H7 (cell line): ENCODE results near the gene CBFA2T3. TPM values are rescaled to one million over a fixed set of nuclear protein-coding genes. Genes with fewer than 3 reads are reported as not detected.
"Not testable (repeated sequence)": the region's sequence is repeated elsewhere in the genome, so short reads cannot be mapped to it uniquely, and the experiment has no call there.

ENCODE experiments used
- DNase-seq: peaks from one replicate; pipeline ENCODE4 v3.0.0; 2012
- H3K27me3 ChIP-seq: 2 replicates; pipeline ENCODE4 v1.6.0; 2011; ENCODE audit warnings: mild to moderate bottlenecking, low read length; ENCODE audit not compliant: control insufficient read depth, insufficient read depth
- H3K36me3 ChIP-seq: replicated peaks from 2 replicates; pipeline ENCODE4 v1.5.1; 2011; ENCODE audit warnings: low read length; ENCODE audit not compliant: control insufficient read depth, insufficient read depth
- H3K4me3 ChIP-seq: 2 replicates; pipeline ENCODE4 v1.5.1; 2011; ENCODE audit warnings: low read depth, mild to moderate bottlenecking, control low read depth, low read length, moderate library complexity; ENCODE audit not compliant: insufficient read depth
- total RNA-seq: library from RNA; depleted of rRNA; stranded (reverse); fragments of >200 nt; shearing (Covaris generic); gene quantifications from 2 replicates; pipeline ENCODE4 v1.2.3, GENCODE V29; 2014

Gene CBFA2T3
- total RNA-seq, 1 experiment from 2014 or later: 0.35 TPM

- H3K27me3 ChIP-seq: no peaks in the 10 kb centered on the region
- H3K4me3 ChIP-seq: no peak overlapping the region
- DNase-seq: no peak
- H3K36me3 ChIP-seq: no peaks in the 10 kb centered on the region
Measured at GRCh38 chr16:88893127-88893968, 83.7 kb downstream of the CBFA2T3 start.

GRCh38 chr16:88892065-88892464, 84.9 kb downstream of the CBFA2T3 start:
- H3K4me3 ChIP-seq: no peak overlapping the region

GRCh38 chr16:88891083-88891482, 85.9 kb downstream of the CBFA2T3 start:
- Histone ChIP-seq H3K36me3 (no peaks in the 10 kb centered on the region), H3K27me3 (no peaks in the 10 kb centered on the region), H3K4me3 (no peak overlapping the region)
- no peak for DNase-seq

More at GRCh38 chr16:88892065-88892464, 84.9 kb downstream of the CBFA2T3 start:
- Histone ChIP-seq H3K36me3 (no peaks in the 10 kb centered on the region), H3K27me3 (no peaks in the 10 kb centered on the region)
- peak; percentile 52 for DNase-seq

GRCh38 chr16:88889702-88890352, 87.2 kb downstream of the CBFA2T3 start:
- H3K36me3 ChIP-seq, DNase-seq, H3K4me3 ChIP-seq, H3K27me3 ChIP-seq: not testable (repeated sequence)

GRCh38 chr16:88888461-88889387, 88.3 kb downstream of the CBFA2T3 start:
- no peaks in the 10 kb centered on the region for H3K27me3 ChIP-seq
- DNase-seq: peak; percentile 71
- no peak overlapping the region for H3K4me3 ChIP-seq
- no peaks in the 10 kb centered on the region for H3K36me3 ChIP-seq

- Histone ChIP-seq H3K4me3 (no peak overlapping the region), H3K27me3 (no peaks in the 10 kb centered on the region), H3K36me3 (no peaks in the 10 kb centered on the region)
- DNase-seq: peak; percentile 60
Measured at GRCh38 chr16:88888057-88888456, 89.0 kb downstream of the CBFA2T3 start.

- Histone ChIP-seq H3K36me3 (no peaks in the 10 kb centered on the region), H3K4me3 (no peak overlapping the region), H3K27me3 (no peaks in the 10 kb centered on the region)
- DNase-seq: peak; percentile 70
Measured at GRCh38 chr16:88886845-88887521, 90.0 kb downstream of the CBFA2T3 start.

GRCh38 chr16:88886420-88886844, 90.6 kb downstream of the CBFA2T3 start:
- H3K27me3 ChIP-seq: no peaks in the 10 kb centered on the region
- H3K36me3 ChIP-seq: no peaks in the 10 kb centered on the region
- no peak for DNase-seq
- H3K4me3 ChIP-seq: no peak overlapping the region

- no peak overlapping the region for H3K4me3 ChIP-seq
- H3K36me3 ChIP-seq: no peaks in the 10 kb centered on the region
- H3K27me3 ChIP-seq: no peaks in the 10 kb centered on the region
- no peak for DNase-seq
Measured at GRCh38 chr16:88885693-88886280, 91.2 kb downstream of the CBFA2T3 start.

GRCh38 chr16:88884569-88885271, 92.3 kb downstream of the CBFA2T3 start:
- Histone ChIP-seq H3K36me3 (no peaks in the 10 kb centered on the region), H3K27me3 (no peaks in the 10 kb centered on the region), H3K4me3 (no peak overlapping the region)
- no peak for DNase-seq

GRCh38 chr16:88883946-88884345, 93.1 kb downstream of the CBFA2T3 start:
- Histone ChIP-seq H3K4me3 (no peak overlapping the region), H3K36me3 (no peaks in the 10 kb centered on the region), H3K27me3 (no peaks in the 10 kb centered on the region)
- no peak for DNase-seq

- no peak overlapping the region for H3K4me3 ChIP-seq
- no peaks in the 10 kb centered on the region for H3K36me3 ChIP-seq
- H3K27me3 ChIP-seq: no peaks in the 10 kb centered on the region
- DNase-seq: no peak
Measured at GRCh38 chr16:88883117-88883895, 93.7 kb downstream of the CBFA2T3 start.
